BLaER1 treated with 17β-estradiol and CSF1 and Interleukin-3, amounts not matched to agents 10 nM and 100 nM (cell line): Measurements from ENCODE around the gene NGEF.

Experiments
- H3K27ac ChIP-seq, 11 experiments: shearing (Covaris generic); formaldehyde crosslinking; 2 replicates each; pipeline ENCODE4 v1.8.1; 2022
- H3K27me3 ChIP-seq, 11 experiments: shearing (Covaris generic); formaldehyde crosslinking; 2 replicates each; pipeline ENCODE4 v1.8.1; 2022
- H3K36me3 ChIP-seq, 11 experiments: shearing (Covaris generic); formaldehyde crosslinking; 2 replicates each; pipeline ENCODE4 v1.8.1; 2022
- H3K4me1 ChIP-seq, 10 experiments: shearing (Covaris generic); formaldehyde crosslinking; 2 replicates each; pipeline ENCODE4 v1.8.1; 2022
- H3K4me2 ChIP-seq, 11 experiments: shearing (Covaris generic); formaldehyde crosslinking; 2 replicates each; pipeline ENCODE4 v1.8.1; 2022
- H3K4me3 ChIP-seq, 10 experiments: shearing (Covaris generic); formaldehyde crosslinking; 2 replicates each; pipeline ENCODE4 v1.8.1; 2022
- H3K9ac ChIP-seq, 11 experiments: shearing (Covaris generic); formaldehyde crosslinking; 2 replicates each; pipeline ENCODE4 v1.8.1; 2022
- H3K9me3 ChIP-seq, 11 experiments: shearing (Covaris generic); formaldehyde crosslinking; replicated peaks in 1 of 11; 2 replicates each; pipeline ENCODE4 v1.8.1; 2022
- H4K20me1 ChIP-seq, 11 experiments: shearing (Covaris generic); formaldehyde crosslinking; 2 replicates each; pipeline ENCODE4 v1.8.1; 2022
- Cebpa-rat ChIP-seq, 11 experiments: shearing (Covaris generic); IDR thresholded peaks; 2 replicates each; pipeline ENCODE4 v1.8.1; 2022

NGEF gene

GRCh38 chr2:233007739-233008138 is 5.3 kb downstream of the NGEF start:
- TF ChIP-seq Cebpa-rat (IDR thresholded peaks at IDR 0.05), result no peak
- Histone ChIP-seq H3K4me3 (no peak overlapping the region), H3K9me3 (no peaks in the 10 kb centered on the region), H3K9ac (no peak overlapping the region), H3K27ac (no peak overlapping the region), H4K20me1 (peaks cover 0 to 13% (median 0%) of the 10 kb centered on the region in 11 experiments; a peak in 1 of 22 replicates), H3K4me2 (no peak overlapping the region), H3K36me3 (no peaks in the 10 kb centered on the region), H3K4me1 (peaks cover 22 to 32% (median 29%) of the 10 kb centered on the region in 10 experiments), H3K27me3 (no peaks in the 10 kb centered on the region)

GRCh38 chr2:233007270-233007669 is 5.8 kb downstream of the NGEF start:
- no peaks in the 10 kb centered on the region for H3K36me3 ChIP-seq
- TF ChIP-seq Cebpa-rat (IDR thresholded peaks at IDR 0.05), result no peak
- no peaks in the 10 kb centered on the region for H3K9me3 ChIP-seq
- H3K27ac ChIP-seq, result no peak overlapping the region
- H3K4me2 ChIP-seq, result no peak overlapping the region
- H3K27me3 ChIP-seq, result no peaks in the 10 kb centered on the region
- peaks cover 0 to 13% (median 0%) of the 10 kb centered on the region in 11 experiments; a peak in 1 of 22 replicates for H4K20me1 ChIP-seq
- no peak overlapping the region for H3K4me3 ChIP-seq
- peaks cover 18 to 29% (median 24%) of the 10 kb centered on the region in 10 experiments for H3K4me1 ChIP-seq
- H3K9ac ChIP-seq, result no peak overlapping the region

- Histone ChIP-seq H3K36me3 (no peaks in the 10 kb centered on the region), H3K9me3 (no peaks in the 10 kb centered on the region), H3K27ac (no peak overlapping the region), H3K4me2 (no peak overlapping the region), H3K4me3 (no peak overlapping the region), H4K20me1 (0 out of 22 replicates have a peak, but pooled peaks cover 0 to 8% (median 0%) of the 10 kb centered on the region in 11 experiments), H3K9ac (no peak overlapping the region), H3K27me3 (no peaks in the 10 kb centered on the region), H3K4me1 (peaks cover 12 to 23% (median 18%) of the 10 kb centered on the region in 10 experiments)
- no peak for TF ChIP-seq Cebpa-rat (IDR thresholded peaks at IDR 0.05)
Observed at GRCh38 chr2:233006648-233007047, 6.4 kb downstream of the NGEF start.

GRCh38 chr2:233005096-233005495 is 8.0 kb downstream of the NGEF start:
- no peaks in the 10 kb centered on the region for H3K27me3 ChIP-seq
- H3K36me3 ChIP-seq, result no peaks in the 10 kb centered on the region
- TF ChIP-seq Cebpa-rat (IDR thresholded peaks at IDR 0.05), result no peak

GRCh38 chr2:233003658-233004555 is 9.1 kb downstream of the NGEF start:
- Histone ChIP-seq H3K27me3 (no peaks in the 10 kb centered on the region), H3K9ac (no peak overlapping the region), H3K4me1 (peaks cover 0 to 8% (median 0%) of the 10 kb centered on the region in 10 experiments; a peak in 7 of 20 replicates), H3K4me2 (no peak overlapping the region), H3K27ac (no peak overlapping the region), H3K36me3 (no peaks in the 10 kb centered on the region), H4K20me1 (no peaks in the 10 kb centered on the region), H3K4me3 (no peak overlapping the region), H3K9me3 (no peaks in the 10 kb centered on the region)
- no peak for TF ChIP-seq Cebpa-rat (IDR thresholded peaks at IDR 0.05)

More at GRCh38 chr2:233005096-233005495, 8.0 kb downstream of the NGEF start:
- Histone ChIP-seq H3K4me2 (no peak overlapping the region), H3K4me1 (peaks cover 0 to 8% (median 2%) of the 10 kb centered on the region in 10 experiments; a peak in 10 of 20 replicates), H4K20me1 (no peaks in the 10 kb centered on the region), H3K9ac (no peak overlapping the region), H3K9me3 (no peaks in the 10 kb centered on the region), H3K27ac (no peak overlapping the region), H3K4me3 (no peak overlapping the region)

- no peak overlapping the region for H3K9ac ChIP-seq
- no peak overlapping the region for H3K27ac ChIP-seq
- no peaks in the 10 kb centered on the region for H4K20me1 ChIP-seq
- no peaks in the 10 kb centered on the region for H3K36me3 ChIP-seq
- H3K4me1 ChIP-seq, result peaks cover 0 to 8% (median 0%) of the 10 kb centered on the region in 10 experiments; a peak in 7 of 20 replicates
- peak overlapping the region in 5 of 11 experiments; percentile 2 to 40 (median 27); a peak in 5 of 22 replicates for H3K4me2 ChIP-seq
- TF ChIP-seq Cebpa-rat (IDR thresholded peaks at IDR 0.05), result no peak
- no peaks in the 10 kb centered on the region for H3K27me3 ChIP-seq
- H3K9me3 ChIP-seq, result no peaks in the 10 kb centered on the region
- H3K4me3 ChIP-seq, result no peak overlapping the region
Observed at GRCh38 chr2:233002829-233003657, 10.0 kb downstream of the NGEF start.

GRCh38 chr2:233000886-233001750 is 11.9 kb downstream of the NGEF start:
- Histone ChIP-seq H4K20me1 (no peaks in the 10 kb centered on the region), H3K4me2 (no peak overlapping the region), H3K36me3 (no peaks in the 10 kb centered on the region), H3K27ac (no peak overlapping the region), H3K9ac (no peak overlapping the region), H3K4me1 (peaks cover 0 to 8% (median 0%) of the 10 kb centered on the region in 10 experiments; a peak in 8 of 20 replicates), H3K9me3 (no peaks in the 10 kb centered on the region), H3K4me3 (no peak overlapping the region), H3K27me3 (no peaks in the 10 kb centered on the region)
- no peak for TF ChIP-seq Cebpa-rat (IDR thresholded peaks at IDR 0.05)

GRCh38 chr2:232999354-232999753 is 13.7 kb downstream of the NGEF start:
- H3K36me3 ChIP-seq, result no peaks in the 10 kb centered on the region
- H3K4me1 ChIP-seq, result peaks cover 0 to 8% (median 0%) of the 10 kb centered on the region in 10 experiments; a peak in 8 of 20 replicates
- TF ChIP-seq Cebpa-rat (IDR thresholded peaks at IDR 0.05), result no peak
- H3K9ac ChIP-seq, result no peak overlapping the region
- H3K4me3 ChIP-seq, result no peak overlapping the region
- H4K20me1 ChIP-seq, result no peaks in the 10 kb centered on the region
- no peak overlapping the region for H3K4me2 ChIP-seq
- H3K27me3 ChIP-seq, result no peaks in the 10 kb centered on the region
- H3K27ac ChIP-seq, result no peak overlapping the region
- H3K9me3 ChIP-seq, result no peaks in the 10 kb centered on the region
